ENCODE data around the gene SNX19.

GRCh38 chr11:130830566-130830965 lies 85.7 kb downstream of the SNX19 start:
- no peak for TF ChIP-seq CTCF (IDR thresholded peaks at IDR 0.05; ENCODE audit: insufficient read depth, low read length)
- no peak for TF ChIP-seq POLR2AphosphoS5 (IDR thresholded peaks at IDR 0.05; ENCODE audit: low read depth)
- no peak for TF ChIP-seq GABPA (IDR thresholded peaks at IDR 0.05; ENCODE audit: low read depth)
- TF ChIP-seq REST (IDR thresholded peaks at IDR 0.05; ENCODE audit: insufficient replicate concordance, low read depth), result no peak
